ENCODE measurements around the gene MAPK4.

DNA sequence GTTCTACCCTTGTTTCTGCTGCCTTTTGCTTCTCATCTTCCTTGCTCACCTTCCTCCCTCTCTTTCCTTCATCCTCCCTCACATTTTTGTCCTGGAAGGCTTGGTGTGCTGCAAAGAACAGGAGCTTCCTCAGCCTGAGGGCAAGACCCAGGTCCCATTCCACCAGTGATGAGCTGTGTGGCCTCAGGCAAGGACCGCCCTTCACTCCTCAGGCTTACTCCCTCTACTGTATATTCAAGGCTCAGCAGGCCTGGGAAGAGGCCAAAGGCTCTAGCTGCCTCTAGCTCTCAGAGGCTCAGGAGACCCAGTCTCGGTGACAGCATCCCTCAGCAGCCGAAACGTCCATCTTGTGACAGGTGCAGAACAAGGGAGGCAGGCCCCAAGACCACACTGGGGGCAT lies 162.4 kb downstream of the MAPK4 start:
- TF ChIP-seq, protein P1, sequence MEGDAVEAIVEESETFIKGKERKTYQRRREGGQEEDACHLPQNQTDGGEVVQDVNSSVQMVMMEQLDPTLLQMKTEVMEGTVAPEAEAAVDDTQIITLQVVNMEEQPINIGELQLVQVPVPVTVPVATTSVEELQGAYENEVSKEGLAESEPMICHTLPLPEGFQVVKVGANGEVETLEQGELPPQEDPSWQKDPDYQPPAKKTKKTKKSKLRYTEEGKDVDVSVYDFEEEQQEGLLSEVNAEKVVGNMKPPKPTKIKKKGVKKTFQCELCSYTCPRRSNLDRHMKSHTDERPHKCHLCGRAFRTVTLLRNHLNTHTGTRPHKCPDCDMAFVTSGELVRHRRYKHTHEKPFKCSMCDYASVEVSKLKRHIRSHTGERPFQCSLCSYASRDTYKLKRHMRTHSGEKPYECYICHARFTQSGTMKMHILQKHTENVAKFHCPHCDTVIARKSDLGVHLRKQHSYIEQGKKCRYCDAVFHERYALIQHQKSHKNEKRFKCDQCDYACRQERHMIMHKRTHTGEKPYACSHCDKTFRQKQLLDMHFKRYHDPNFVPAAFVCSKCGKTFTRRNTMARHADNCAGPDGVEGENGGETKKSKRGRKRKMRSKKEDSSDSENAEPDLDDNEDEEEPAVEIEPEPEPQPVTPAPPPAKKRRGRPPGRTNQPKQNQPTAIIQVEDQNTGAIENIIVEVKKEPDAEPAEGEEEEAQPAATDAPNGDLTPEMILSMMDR (IDR thresholded peaks at IDR 0.05; ENCODE audit: borderline replicate concordance, extremely low read depth, low read length, poor library complexity, severe bottlenecking), result no peak
- TF ChIP-seq EZH2 (IDR thresholded peaks at IDR 0.05; ENCODE audit: borderline replicate concordance, low read depth, low read length, severe bottlenecking), result no peak

Measured in DND-41 (cell line).